GM21529 (cell line): ENCODE data around the gene LIMCH1.
"Not testable (repeated sequence)": the region's sequence is repeated elsewhere in the genome, so short reads cannot be mapped to it uniquely, and the experiment has no call there.

ENCODE experiments used
- ATAC-seq: cut with Tn5 transposase; IDR thresholded peaks from one replicate; pipeline ENCODE4 v1.9.1; 2021; ENCODE audit not compliant: unreplicated experiment

The LIMCH1 gene, protein sequence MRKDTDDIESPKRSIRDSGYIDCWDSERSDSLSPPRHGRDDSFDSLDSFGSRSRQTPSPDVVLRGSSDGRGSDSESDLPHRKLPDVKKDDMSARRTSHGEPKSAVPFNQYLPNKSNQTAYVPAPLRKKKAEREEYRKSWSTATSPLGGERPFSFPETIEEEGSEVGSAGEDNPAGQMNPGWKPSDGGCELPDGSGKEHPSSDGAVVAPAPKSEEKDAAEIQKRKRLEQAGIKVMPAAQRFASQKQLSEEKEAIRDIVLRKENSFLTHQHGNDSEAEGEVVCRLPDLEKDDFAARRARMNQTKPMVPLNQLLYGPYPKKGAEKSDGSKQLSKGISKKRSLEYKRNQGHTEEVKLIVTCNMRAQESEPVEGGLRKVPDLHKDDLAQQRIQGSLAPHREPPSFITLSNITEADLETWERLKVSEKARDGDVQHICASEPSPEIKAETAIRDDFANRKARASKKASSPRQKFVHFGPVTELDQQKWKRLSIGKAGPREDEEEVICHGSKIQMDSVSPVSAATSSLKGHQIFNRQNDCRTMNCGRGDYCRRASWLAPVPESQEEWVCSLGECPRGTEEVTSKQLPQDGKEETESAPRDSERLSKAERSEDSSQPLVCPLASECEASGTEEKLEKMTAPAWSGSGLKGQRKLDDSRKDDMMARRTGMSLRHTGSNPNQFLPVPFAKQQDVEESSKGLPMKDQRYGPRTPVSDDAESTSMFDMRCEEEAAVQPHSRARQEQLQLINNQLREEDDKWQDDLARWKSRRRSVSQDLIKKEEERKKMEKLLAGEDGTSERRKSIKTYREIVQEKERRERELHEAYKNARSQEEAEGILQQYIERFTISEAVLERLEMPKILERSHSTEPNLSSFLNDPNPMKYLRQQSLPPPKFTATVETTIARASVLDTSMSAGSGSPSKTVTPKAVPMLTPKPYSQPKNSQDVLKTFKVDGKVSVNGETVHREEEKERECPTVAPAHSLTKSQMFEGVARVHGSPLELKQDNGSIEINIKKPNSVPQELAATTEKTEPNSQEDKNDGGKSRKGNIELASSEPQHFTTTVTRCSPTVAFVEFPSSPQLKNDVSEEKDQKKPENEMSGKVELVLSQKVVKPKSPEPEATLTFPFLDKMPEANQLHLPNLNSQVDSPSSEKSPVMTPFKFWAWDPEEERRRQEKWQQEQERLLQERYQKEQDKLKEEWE (N-terminal part only)

DNA sequence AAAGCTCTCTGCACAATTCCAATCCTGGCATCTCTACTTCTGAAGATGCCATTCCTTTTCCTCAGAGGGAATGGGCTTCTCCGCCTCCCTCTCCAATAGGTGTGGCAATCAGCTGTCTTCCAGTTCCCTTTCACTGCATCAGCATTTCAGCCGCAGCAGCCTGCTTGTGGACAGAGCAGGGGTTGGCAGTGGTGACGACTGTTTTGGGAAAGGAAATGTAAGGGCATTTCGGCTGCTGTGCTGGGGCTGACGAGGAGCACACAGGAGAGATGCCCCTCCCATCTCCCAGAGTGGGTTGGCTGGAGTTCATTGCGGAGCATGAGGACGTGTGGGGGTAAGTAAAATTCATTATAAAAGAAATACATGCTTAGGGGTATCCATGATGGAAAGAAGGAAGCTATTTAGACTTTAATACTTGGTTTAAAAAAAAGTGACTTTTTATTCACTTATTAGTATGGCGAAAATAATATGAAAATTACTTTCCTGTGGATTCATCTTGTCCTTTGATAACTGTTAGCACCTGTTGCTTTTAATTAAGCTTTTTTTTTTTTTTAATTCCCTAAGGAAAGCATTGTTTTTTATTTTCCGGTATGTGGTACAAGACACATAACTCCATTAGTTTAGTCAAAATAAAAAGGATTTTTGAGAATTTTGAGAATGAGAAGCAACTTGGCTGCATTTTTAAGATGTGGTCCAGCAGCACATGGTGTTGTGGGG, at the start of gene LIMCH1:
LIMCH1 (plus strand) TSS at position 141 of the 717 bp plus-strand sequence. CDS start 67,839 bp downstream, outside the sequence.
- ATAC-seq: no peak

DNA sequence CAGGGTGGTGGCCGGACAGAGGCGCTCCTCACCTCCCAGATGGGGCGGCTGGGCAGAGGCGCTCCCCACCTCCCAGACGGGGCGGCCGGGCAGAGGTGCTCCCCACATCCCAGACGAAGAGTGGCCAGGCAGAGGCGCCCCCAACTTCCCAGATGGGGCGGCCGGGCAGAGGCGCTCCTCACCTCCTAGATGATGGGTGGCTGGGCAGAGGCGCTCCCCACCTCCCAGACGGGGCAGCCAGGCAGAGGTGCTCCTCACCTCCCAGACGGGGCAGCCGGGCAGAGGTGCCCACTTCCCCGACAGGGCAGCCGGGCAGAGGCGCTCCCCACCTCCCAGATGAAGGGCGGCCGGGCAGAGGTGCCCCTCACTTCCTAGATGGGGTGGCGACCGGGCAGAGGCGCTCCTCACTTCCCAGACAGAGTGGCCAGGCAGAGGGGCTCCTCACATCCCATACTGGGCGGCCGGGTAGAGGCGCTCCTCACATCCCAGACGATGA, 46.8 kb upstream of the LIMCH1 start:
- not testable (repeated sequence) for ATAC-seq

DNA sequence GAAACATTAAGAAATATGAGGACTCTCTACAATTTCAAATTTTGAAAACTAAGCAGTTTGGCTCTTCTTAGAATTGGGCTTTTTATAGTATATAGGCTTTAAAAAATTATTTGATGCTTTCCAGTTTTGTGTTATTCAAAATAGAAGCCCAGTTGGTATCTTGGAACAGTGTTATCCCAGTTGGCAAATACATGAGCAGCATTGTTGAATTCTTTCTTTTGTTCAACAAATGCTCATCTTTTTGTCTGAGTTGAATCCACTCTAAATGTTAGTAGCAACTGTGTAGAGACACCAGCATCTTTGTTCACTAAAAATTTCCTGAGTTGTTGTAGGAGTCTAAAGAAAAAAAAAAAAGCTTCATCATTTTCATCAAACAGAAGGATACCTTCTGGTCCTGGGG, 41.0 kb upstream of the LIMCH1 start:
- ATAC-seq: no peak

DNA sequence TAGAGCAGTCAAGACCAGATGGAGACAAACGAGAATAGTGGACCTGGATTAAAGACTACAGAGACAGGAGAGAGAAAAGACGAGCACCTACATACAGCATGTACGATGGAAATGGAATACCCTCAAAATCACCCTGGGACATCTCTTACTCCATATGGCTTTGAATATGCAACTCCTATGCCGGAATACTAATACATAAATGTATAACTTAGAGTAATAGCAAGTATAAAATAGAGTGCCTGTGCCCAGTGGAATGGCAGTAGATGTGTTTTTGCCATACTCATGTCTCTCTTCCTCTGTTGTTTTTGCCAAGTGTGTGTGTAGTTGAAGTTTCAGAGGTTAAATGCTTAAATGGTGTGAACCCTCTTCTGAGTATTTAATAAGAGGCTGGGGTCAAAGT, 39.8 kb upstream of the LIMCH1 start:
- no peak for ATAC-seq

DNA sequence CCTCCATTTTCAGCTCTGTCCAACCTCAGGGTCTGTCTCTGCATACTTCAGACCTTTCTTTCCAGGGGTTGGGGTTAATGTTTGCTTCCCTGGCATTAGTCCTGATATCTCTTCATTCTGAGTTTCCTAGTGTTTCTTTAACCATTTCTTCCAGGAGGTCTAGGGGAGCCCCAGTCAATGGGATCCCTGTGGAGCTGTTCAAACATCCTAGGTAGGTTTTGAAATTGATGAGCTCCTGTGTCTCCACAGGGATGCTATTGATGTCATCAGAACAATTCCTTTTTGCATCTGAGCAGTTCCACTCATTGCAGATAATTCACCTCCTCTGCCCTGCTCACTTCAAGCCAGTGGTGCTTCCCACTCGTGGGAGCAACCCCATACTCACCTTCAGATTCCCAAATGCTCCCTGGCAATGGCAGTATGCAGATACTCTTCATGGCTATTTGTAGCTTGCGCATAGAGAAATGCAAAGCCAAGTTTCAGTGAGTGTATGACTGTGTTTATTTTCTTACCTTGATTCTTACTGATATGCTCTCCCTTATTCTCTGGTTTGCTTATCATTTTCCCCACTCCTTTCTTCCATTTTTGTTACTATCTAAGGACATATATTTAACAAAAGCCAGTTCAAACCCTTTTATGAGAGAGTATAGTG, 33.7 kb upstream of the LIMCH1 start:
- ATAC-seq: no peak

DNA sequence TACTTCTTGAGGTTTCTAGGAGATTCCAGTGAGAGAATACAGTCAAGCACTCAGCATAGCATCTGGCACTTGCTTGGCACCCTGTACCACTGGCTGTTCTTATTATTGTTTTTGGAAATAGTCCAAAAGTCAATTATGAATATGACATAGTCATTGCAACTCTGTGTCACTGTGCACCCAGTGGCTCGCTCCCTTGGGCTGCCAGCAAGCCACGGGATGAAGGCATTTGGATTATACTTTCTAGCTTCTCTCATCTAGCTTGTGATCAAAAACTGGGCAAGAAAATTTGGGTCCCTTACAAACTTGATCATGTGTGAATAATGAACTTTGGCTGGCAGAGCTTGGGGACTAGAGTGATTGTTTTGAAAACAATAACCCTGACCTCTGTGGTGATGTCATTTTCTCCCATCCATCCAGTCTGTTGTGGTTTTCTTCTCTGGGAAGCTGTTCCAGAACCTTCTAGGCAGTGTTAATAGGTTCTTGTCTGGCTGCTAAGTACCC, 32.7 kb upstream of the LIMCH1 start:
- no peak for ATAC-seq

DNA sequence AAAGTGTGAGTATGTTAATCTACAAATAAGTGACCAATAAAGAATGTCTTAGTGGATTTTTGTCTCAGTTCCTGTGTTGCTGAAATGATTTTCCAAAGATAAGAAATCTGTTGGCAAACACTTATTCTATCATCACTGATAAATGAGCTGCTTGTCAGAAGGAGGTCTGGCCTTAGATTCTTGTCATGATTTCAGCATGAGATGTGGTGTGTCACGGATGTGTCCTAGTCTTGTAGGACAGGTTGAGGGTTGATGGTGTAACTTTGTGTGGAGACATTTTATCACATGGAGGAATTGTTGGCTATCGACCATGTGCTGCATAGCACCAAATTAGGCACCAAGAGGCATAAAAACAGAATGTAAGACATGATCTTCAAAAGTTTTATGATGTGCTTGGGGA, 31.8 kb upstream of the LIMCH1 start:
- ATAC-seq: no peak

DNA sequence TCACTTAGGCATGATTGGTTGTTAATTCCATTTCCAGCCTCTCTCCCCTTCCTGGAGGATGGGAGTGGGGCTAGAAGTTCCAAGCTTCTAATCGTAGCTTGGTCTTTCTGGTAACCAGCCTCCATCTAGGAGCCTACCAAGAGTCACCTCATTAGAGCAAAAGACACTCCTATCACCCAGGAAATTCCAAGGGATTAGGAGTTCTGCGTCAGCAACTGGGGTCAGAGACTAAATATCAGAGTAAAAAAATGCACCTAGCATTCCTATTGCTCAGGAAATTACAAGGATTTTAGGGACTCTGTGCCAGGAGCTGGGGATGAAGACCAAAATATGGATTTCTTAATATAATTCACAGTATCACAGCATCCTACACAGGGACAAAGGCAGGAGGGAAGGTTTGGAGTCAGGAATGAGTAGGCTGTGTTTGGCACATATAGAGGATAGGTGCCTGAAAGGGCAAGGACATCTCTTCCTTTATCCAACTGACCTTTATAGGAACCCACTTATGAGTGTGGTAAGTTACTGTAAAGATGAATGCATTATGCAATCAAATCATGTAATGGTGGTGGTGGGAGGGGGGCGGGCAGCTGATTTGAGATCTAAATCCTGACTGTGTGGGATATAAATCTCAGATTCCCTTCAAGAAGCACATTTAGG, 30.5 kb upstream of the LIMCH1 start:
- ATAC-seq: no peak

DNA sequence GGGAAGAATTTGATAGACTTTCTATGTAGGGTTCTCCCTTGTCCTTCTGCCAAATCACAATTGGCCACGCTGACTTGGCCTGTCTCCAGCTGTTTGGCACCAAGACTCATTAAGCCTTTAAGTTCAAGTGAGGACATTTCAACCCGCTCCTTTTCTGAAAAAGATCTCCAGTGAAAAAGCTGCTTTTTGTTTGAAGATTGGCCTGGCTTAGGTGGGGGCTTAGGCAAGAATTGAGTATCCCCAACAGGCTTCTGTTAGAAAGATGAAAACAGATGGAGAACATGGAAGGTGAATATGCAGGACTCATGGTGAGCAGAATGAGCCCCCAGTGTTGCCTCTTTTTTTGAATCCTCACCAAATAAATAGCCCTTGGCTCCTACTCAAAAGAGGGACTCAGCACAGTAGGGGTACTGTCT, 28.5 kb upstream of the LIMCH1 start:
- no peak for ATAC-seq

DNA sequence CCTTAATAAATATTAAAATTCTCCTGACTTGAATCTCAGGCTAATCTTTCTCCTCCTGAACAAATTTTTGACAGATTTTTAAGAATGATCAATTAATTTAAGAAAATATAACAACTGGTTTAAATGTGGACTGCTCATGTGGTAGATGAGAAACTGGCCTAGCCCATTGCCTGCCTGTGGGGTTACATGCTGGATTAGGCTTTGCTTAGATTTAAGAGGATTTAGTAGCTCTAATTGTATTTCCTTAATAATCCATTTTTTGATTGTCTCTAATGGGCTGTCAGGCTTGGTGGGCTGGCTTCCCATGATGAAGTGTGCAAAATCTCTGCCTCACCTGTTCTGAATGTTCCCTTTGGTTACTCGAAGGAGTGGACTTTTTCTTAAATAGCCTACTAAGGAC, 27.8 kb upstream of the LIMCH1 start:
- no peak for ATAC-seq

DNA sequence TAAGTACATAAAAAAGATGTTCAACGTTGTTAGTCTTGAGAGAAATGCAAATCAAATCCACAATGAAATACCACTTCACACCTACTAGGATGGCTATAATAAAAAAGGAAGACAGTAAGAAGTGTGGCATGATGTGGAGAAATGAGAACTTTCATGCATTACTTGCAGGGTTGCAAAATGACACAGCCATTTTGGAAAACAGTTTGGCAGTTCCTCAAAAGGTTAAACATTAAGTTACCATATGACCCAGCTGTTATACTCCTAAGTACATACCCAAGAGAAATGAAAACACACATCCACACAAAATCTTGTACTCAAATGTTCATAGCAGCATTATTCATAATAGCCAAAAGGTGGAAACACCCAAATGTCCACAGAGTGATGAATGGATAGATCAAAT, 25.8 kb upstream of the LIMCH1 start:
- ATAC-seq: no peak

DNA sequence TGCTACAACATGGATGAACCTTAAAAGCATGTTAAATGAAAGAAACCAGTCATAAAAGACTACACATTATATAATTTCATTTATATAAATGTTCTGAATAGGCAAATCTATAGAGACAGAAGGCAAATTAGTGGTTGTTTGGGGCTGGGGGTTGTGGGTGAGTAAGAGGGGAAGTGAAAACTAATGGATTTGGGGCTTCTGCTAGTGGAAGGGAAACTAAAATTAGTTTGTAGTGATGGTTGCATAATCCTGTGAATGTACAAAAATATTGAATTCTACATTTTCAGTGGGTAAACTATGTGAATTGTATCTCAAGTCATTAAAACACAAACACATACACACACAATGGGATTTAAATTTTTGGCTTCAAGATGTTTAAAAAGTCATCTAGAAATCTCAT, 25.4 kb upstream of the LIMCH1 start:
- no peak for ATAC-seq

DNA sequence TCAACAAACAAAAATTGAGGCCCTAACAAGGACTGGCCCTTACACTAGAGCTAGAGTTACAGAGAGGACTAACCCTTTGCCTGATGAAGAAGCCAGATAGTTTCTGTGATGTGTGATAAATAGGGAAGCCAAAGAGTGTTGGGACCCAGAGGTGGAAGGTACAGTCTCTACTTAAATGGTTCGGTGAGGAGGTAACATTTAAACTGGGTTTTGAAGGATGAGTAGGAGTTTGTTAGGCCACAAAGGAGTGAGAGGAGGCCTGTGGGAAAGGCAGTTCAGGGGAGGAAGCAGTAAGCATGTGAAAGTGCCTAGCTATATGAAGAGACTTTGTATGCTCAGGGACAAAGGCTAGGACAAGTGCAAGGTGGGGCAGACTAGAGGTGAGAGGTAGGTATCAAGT, 23.8 kb upstream of the LIMCH1 start:
- ATAC-seq: no peak

DNA sequence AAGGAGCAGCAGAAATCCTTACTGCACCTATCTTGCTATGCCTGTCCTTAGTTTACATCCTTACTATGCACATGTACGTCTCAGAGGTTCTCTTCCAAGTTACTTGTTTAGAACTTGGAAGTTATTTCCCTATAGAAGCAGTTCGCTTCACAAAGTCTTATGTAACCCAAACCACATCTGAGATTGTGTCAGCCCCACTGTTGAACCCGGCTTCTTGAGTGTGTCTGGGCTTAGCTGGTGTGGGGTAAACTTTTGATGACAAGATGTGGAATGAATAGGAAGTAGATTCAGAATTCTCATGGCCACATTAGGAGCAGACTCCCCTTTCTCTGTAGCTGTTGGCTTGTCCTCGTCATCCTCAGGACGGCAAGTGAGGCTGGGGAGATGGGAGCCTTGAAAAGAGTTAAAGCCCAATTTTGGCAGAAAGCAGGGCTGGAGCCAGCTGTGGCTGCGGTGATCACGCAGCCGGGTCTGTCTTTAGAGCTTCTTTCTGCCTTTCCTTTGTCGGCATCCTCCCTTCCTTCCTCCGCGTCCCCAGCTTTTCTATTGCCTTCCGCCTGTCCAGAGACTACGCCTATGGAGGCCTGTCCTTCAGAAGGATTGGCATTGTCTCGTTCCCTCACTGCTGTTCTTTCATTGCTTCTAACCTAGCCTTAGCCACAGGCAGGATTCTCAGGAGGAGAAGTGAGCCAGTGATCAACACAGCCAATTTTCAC, 23.0 kb upstream of the LIMCH1 start:
- no peak for ATAC-seq

DNA sequence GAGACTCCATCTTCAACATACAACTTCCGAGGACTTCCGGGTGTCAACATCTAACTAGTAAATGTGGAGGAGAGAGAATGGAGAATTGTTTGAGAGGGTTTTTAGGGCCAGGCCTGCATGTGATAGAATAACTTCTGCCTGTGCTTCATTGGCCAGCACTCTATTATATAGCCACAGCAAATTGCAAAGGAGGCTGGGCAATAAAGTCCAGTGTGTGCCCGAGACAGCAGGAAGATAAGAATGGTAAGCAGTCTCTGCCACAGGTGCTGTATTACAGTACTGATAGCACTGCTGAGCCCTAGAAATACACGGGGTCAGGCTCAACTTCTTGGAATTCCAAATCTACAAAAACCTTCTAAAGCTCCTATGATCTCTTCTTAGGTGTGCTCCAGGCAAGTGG, 20.8 kb upstream of the LIMCH1 start:
- ATAC-seq: no peak

DNA sequence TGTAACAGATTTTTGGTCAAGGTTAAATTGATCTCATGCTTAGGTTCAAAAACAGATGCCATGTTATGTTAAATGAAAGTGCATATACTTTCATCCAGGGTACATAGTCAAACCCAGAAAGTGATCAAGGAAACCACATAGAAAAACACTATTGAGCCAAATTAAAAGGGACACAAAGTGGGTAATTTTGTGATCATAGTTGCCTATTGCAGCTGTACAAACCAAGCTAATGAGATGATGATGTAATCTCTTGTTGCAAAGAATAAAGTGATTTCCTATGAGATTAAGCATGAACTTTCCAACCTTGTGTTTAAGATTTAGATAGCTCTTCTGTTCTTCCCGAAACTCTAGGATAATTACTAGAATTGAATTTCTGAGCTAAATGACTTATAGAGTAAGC, 20.2 kb upstream of the LIMCH1 start:
- no peak for ATAC-seq

DNA sequence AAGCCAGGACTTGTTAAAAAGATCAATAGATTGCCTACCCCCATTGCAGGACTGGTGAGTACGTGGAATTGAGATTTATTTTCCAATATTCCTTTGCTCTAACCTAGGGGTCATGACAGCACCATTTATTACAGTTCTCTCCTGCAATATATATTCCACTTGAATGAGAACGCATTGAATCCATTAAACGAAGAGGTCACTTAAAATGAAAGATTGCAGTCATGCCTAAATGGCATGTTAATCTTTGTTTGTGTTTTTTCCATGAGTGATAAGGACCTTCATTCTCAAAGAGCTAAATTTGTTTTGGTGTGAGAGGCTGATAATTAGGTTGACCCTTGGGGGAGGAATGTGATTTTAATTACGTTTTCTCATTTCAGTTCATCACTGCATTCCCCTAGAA, 13.5 kb upstream of the LIMCH1 start:
- ATAC-seq: no peak

DNA sequence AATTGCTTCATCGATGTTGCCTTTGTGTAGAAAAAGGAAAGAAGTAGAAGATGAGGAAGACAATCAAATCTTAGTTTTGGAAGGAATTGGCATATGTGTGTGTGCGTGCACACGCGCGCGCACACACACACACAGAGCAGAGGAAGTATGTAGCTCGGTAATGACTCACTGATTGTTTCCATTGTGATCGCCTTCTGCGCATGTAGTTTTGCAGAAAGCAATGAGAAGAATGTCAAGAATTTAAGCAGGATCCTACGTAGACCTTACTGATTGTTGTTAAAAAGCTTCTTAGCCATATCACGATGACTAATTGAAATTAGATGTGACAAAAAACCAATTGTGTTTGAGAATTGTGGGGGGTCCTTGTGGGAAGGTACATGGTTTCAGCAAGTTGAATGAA, 12.8 kb upstream of the LIMCH1 start:
- no peak for ATAC-seq

DNA sequence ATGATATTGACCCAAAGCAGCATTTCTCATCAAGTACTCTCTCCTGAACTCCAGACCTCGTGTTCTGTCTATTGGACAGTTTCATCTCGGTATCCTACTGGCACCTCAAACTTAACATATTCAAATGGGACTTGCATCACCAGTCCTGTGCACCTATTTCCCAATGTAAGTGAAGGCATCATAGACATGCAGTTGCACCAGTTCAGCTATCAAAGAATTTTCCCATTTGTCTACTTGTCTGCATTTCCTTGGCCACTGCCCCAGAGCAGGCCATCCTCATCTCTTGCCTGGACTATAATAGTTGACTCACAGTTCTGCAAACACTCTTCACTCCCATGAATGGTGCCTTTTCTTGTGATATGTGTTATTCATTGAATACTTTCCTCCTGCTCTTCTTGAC, 11.3 kb upstream of the LIMCH1 start:
- no peak for ATAC-seq
